GM19099 (cell line): ENCODE measurements around the gene NHEJ1.

Experiments
- POLR2A ChIP-seq: IDR thresholded peaks from 3 replicates; pipeline ENCODE4 v1.6.1; 2011; ENCODE audit warnings: low read depth; ENCODE audit not compliant: insufficient read length; ENCODE audit errors: extremely low read depth

Gene NHEJ1, protein sequence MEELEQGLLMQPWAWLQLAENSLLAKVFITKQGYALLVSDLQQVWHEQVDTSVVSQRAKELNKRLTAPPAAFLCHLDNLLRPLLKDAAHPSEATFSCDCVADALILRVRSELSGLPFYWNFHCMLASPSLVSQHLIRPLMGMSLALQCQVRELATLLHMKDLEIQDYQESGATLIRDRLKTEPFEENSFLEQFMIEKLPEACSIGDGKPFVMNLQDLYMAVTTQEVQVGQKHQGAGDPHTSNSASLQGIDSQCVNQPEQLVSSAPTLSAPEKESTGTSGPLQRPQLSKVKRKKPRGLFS

DNA sequence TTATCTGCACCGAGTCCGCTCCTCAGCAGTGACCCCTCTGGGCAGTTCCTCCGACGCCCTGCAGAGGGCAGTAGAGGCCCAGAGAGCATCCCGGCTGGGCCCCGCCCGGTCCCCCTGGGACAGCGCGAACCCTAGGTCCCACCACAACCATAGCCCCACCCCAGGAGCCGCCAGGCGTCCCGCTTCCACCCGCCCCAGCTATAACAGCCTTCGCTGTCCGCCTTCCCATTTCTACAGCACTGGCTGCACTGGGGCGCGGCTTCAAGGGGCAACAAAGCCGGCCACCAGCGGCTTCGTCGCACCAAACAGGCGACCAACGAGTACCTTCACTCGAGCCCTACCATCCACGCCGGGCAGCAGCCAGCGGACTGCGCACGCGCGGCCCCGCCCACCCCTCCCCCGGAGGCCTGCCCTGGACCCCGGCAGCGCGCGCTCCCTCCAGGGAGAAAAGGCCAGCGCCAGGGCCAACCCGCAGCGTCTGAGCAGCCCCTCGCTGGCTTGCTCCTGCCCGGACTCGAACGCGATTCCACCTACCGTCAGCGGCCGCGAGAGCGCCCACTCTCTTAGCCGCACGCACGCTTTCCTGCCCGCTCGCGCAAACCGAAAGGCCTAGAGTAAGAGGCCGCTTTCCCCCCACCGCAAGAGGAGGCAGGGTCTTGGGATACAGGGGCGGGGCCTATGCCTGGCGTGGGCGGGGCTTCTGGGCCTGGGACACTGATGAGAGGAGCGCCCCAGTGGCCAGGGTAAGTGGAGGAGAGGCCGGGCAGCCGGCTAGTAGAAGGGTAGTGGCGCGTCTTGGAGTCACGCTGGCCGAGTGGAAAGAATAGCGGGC is at the start of gene NHEJ1:
Gene NHEJ1, minus strand, starts transcription at position 630 of the 832 bp plus-strand sequence. CDS start 2,453 bp downstream, outside the sequence.
- TF ChIP-seq POLR2A: peak; percentile 85

DNA sequence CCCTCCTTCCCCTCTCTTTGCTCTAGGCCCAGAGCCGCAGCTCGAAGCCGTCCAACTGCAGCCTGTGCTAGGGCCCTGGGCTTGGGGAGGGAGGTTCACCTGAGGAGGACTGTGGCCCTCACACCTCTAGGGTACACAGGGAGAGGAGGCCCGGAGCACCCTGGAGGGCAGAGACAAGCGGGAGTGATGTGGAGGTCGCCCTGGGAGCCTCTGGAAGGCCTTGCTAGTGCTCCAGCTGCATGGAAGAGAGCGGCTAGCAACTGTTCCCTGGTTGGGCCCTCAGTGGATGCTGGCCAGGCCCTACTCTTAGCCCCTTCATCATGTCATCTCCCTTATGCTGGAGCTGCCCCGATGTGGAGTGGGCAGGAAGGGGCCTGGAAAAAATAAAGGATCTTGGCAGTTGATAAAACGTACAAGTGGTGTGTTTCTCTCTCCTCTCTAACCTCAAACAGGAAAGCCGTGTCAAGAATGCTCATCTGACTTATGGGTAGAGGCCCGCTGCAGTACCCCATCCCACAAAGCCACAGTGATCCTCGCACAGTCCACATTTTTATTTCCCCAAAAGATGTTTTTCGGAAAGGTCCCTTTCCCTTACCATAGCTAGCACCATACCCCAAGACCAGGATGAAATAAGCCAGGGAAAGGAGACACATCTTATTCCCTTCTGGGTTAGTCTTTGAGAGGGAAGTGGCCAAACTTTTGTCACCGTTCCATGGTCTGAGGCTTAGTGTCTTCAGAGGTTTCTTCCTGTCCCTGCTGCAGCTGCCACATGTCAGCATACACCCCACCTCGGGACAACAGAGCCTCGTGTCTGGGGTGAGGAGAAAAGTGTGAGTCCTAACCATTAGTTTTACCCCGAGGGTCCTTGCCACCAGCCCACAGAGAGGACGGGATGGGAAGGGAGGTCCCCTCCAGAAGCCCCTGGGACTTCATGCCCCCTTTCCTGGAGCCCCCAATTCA is 48.9 kb upstream of the NHEJ1 start:
- no peak for TF ChIP-seq POLR2A

DNA sequence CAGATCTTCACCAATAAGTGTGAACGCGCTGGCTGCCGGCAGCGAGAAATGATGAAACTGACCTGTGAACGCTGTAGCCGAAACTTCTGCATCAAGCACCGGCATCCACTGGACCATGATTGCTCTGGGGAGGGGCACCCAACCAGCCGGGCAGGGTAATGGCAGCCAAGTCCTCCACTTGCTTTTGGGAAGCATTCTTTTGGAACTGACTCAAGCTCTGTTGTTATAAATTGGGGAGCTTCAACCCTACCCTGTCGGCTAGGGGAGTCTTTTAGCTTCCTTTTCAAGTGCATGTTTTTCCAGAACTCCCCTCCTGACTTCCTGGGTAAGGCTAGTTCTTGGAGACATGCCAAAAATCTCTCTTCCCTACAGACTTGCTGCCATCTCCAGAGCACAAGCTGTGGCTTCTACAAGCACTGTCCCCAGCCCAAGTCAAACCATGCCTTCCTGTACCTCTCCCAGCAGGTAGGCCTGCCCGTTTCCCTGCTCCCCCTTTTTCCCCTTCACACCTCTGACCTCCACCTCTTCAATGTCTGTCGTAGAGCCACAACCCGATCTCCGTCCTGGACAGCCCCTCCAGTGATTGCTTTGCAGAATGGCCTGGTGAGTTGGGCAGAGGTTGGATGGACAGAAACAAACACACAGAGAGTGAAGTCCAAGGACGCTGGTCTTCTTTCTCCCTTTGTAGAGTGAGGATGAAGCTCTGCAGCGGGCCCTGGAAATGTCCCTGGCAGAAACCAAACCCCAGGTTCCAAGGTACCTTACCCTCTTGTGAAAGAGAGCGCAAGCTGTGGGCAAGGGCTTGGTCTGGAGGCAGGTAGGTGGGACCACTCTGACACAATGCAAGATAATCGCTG is 47.5 kb upstream of the NHEJ1 start:
- no peak for TF ChIP-seq POLR2A

DNA sequence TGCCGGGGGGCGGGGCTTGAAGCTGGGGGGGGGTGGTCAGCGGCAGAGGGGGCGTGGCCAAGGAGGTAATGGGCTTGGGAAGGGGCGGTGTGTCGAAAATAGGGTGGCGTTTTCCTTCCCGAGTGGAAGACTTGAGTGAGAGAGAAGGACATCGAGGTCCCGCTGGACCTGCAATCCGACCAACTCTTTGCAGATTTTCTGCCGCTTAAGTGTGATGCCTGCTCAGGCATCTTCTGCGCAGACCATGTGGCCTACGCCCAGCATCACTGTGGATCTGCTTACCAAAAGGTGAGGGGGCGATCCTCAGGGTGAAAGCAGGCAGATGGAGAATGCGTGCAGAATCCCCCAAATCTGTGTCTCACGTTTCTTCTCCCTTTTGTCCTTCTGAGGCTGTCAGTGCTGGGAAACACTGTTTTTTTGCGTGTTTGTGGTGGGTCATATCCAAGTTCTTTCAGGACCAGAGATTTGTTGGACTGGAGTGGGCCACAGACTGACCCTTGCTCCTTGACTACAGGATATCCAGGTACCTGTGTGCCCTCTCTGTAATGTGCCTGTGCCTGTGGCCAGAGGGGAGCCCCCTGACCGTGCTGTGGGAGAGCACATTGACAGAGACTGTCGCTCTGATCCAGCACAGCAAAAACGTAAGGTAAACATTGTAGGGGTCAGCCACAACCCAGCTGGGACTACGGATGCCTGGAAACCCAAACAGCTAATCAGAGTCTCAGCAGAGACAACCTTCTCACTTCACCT is 46.7 kb upstream of the NHEJ1 start:
- TF ChIP-seq POLR2A: no peak

DNA sequence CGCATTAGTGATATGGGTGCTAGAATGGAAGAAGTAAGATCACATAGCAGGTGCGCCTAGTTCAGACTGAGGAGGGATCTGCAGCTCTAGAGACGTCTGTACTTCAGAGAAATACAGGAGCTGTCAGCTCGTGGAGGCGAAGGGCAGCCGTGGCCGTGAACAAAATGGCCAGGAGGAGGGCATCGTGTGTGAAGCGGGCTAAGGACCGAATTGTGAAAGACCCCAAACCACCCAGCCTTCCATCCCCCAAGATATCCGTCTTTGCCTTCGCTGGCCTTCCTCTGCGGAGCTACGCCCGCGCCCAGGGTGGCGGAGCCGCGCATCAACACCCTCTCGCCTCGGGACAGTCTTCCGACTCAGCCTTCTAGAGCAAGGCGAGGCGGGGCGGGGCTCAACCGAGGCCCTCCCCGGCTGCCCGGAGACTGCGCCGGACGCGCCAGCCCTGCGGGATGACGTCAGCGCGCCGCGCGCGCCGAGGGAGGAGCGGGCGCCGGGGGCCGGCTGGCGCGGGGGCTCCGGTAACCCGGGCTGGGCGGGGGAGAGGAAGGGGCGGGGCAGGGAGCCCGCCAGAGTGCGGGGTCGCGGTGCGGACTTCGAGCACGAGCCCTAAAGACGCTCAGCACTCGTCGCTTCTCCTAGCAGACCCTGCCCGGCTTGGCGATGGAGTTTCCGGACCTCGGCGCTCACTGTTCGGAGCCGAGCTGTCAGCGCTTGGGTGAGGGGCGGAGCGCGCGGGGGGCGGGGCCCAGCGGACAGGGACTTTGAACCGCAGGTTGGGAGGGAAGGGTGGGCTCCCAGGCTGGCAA is 45.9 kb upstream of the NHEJ1 start, which contains the start of gene ZFAND2B:
Gene ZFAND2B, plus strand, starts transcription at position 455 of the 806 bp plus-strand sequence. Its CDS starts 206 bp downstream, at position 661.
- peak; percentile 98 for TF ChIP-seq POLR2A

DNA sequence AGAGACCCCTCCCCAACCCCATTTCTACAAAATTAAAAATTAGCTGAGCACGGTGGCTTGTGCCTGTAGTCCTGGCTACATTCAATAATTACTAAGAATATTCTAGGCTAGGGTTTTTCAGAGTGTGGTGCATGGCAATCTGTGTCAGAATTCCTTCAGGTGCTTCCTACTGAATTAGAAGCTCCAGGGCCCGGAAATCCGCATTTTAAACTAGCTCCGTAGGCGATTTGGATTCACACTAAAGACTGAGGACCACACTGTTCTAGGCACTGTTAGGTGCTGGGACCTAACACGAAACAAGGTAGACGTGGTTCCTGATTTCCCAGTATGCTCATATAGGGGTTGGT is 45.3 kb upstream of the NHEJ1 start:
- TF ChIP-seq POLR2A: no peak

DNA sequence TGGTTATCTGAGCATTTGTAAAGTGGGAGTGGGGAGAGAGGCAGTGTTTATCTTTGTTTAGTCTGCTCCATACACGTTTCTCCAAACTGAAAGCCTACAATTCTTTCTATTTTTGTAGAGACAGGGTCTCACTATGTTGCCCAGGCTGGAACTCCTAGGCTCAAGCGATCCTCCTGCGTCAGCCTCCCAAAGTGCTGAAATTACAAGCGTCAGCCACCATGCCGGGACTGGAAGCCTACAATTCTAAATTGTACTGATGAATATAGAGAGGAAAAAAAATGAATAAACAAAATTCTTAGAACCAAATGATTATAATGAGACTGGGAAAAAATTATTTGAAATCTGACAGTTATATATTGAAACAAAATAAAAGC is 44.5 kb upstream of the NHEJ1 start:
- no peak for TF ChIP-seq POLR2A

DNA sequence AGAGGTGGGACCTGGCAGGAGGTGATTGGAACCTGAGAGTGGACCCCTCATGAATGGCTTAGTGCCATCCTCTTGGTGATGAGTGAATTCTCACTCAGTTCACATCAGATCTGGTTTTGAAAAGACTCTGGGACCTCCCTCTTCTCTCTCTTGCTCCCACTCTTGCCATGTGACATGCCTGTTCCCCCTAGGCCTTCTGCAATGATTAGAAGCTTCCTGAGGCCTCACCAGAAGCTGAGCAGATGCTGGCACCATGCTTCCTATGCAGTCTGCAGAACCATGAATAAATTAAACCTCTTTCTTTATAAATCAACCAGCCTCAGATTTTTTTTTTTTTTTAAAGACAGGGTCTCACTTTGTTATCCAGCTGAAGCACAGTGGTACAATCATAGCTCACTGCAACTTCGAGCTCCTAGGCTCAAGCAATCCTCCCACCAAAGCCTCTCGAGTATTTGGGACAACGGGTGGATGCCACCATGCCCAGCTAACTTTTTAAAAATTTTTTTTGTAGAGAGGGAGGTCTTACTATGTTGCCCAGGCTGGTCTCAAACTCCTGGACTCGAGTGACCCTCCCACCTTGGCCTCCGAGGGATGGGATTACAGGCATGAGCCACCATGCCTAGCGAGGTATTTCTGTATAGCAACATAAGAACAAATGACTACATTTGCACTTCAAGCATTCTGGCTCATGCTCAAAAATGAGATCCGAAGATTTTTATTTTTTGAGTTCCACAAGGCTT is 44.0 kb upstream of the NHEJ1 start:
- TF ChIP-seq POLR2A: no peak

DNA sequence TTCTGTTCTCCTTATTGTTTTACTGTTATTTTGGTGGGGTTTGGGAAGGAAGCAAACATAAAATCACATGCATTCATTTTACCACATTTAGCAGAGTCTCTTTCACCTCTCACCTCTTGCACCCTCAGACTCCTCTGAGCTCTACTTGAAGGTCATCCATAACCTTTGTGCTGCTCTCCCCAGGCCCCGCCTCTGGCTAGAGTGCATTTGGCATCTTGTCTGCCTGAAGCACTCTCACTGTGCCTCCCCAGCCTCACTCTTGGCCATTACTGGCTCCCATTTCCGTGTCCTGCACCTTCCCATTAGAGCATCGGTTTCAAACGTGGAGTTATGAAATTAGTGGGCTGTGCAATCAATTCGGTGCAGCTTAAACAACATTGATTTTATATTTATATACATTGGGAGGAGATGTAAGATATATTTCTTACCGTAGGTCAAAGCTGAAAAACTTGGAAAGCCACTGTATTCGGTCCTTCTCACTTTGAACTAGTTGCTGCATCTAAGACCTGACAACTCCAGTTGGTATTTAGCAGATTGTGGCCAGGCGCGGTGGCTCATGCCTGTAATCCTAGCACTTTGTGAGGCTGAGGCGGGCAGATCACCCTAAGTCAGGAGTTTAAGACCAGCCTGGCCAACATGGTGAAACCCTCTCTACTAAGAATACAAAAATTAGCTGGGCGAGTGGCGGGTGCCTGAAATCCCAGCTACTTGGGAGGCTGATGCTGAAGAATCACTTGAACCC is 39.0 kb upstream of the NHEJ1 start:
- TF ChIP-seq POLR2A: no peak

DNA sequence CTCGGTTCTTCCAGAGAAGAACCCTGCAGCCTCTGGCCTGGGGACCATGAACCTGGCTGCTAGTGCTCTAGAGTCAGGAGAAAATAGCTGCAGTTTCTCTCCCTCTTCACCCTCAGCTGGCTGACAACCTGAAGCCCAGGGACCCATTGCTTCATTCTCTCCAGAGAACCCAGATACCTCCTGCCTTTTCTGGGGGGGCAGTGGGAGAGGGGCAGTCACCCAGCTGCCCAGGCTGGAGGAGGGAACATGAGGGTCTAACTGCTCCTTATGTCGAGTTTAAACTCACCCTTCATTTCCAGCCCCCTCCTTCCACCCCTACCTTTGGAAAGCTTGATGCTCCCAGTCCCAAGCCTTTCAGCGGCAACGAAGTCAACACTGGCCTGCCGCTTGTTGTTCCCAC is 38.4 kb upstream of the NHEJ1 start:
- no peak for TF ChIP-seq POLR2A

DNA sequence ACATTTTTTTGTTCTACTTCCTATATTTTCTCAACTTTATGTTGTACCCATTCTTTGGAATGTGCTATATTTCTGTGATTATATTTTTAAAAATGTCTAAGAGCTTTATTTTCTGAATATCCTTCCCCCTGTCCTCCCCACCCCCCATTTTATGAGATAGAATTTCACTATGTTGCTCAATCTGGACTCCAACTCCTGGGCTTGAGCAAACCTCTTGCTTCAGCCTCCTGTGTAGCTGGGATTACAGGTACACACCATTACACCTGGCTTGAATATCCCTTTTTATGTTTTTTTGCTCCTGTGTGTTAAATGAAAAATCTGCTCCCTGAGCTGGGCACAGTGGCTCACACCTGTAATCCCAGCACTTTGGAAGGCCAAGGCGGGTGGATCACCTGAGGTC is 36.8 kb upstream of the NHEJ1 start:
- no peak for TF ChIP-seq POLR2A

DNA sequence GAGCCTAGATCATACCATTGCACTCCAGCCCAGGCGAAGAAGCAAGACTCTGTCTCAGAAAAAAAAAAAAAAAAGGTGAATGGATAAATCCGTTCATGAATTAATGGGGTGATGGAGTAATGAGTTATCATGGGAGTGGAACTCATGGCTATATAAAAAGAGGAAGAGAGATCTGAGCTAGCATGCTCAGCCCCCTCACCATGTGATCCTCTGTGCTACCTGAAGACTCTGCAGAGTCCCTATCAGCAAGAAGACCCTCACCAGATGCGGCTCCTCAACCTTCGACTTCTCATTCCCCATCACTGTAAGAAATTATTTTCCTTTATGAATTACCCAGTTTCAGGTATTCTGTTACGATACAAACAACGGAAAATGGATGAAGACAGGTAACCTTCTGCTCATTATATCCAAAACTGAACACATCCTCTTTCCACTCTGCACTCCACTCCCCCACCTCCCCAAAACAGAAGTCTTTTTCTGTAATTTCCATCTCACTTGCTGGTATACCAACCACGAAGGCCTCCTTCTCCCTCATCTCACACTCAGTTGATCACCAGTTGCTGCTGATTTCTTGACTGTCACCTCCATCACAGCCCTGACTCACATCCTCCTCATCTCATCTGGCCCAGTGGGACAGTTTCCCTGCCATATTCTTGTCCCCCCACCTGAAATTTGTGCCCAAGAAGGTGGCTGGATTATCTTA is 26.3 kb upstream of the NHEJ1 start:
- no peak for TF ChIP-seq POLR2A
